Measurements from ENCODE around the gene AXIN2.
"Not testable (repeated sequence)": the region's sequence is repeated elsewhere in the genome, so short reads cannot be mapped to it uniquely, and the experiment has no call there.

Gene AXIN2

GRCh38 chr17:65487990-65488389 is 73.5 kb downstream of the AXIN2 start:
- FAIRE-seq, result no peak

GRCh38 chr17:65487161-65487560 is 74.3 kb downstream of the AXIN2 start:
- FAIRE-seq, result no peak
- DNase-seq (ENCODE audit: insufficient read length, low spot score), result no peak

More at GRCh38 chr17:65487990-65488389, 73.5 kb downstream of the AXIN2 start:
- DNase-seq (ENCODE audit: insufficient read length, low spot score), result no peak

- DNase-seq (ENCODE audit: insufficient read length, low spot score) (no peak), FAIRE-seq (no peak)
Observed at GRCh38 chr17:65485388-65486299, 75.8 kb downstream of the AXIN2 start.

GRCh38 chr17:65484405-65484804 is 77.0 kb downstream of the AXIN2 start:
- not testable (repeated sequence) for FAIRE-seq; DNase-seq (ENCODE audit: insufficient read length, low spot score)

GRCh38 chr17:65483438-65483837 is 78.0 kb downstream of the AXIN2 start:
- DNase-seq (ENCODE audit: insufficient read length, low spot score) (no peak), FAIRE-seq (no peak)

GRCh38 chr17:65482201-65482600 is 79.2 kb downstream of the AXIN2 start:
- FAIRE-seq (no peak), DNase-seq (ENCODE audit: insufficient read length, low spot score) (no peak)

GRCh38 chr17:65479282-65479681 is 82.2 kb downstream of the AXIN2 start:
- DNase-seq (ENCODE audit: insufficient read length, low spot score) (no peak), FAIRE-seq (no peak)
